H9 (cell line): ENCODE results near the gene NEK4. TPM values are rescaled to one million over a fixed set of nuclear protein-coding genes. Genes with fewer than 3 reads are reported as not detected.

Experiments used
- DNase-seq: peaks from one replicate; pipeline ENCODE4 v3.0.0-alpha.2; 2017
- H2AFZ ChIP-seq: one replicate; pipeline ENCODE4 v1.6.1; 2013; ENCODE audit warnings: mild to moderate bottlenecking, low read length, control low read depth, moderate library complexity
- H2AK5ac ChIP-seq: 2 replicates; pipeline ENCODE4 v1.6.1; 2013; ENCODE audit warnings: low read length, control low read depth, mixed read lengths; ENCODE audit not compliant: insufficient read length
- H2BK120ac ChIP-seq: one replicate; pipeline ENCODE4 v1.6.1; 2013; ENCODE audit warnings: low read depth, mild to moderate bottlenecking, low read length, control low read depth, inconsistent platforms; ENCODE audit not compliant: poor library complexity, severe bottlenecking
- H2BK12ac ChIP-seq: 2 replicates; pipeline ENCODE4 v1.6.1; 2013; ENCODE audit warnings: low read length, control low read depth, mixed read lengths, low read depth; ENCODE audit not compliant: insufficient read length
- H2BK15ac ChIP-seq: 2 replicates; pipeline ENCODE4 v1.6.1; 2013; ENCODE audit warnings: low read depth, low read length, control low read depth
- H2BK20ac ChIP-seq: one replicate; pipeline ENCODE4 v1.6.1; 2013; ENCODE audit warnings: low read depth, mild to moderate bottlenecking, low read length, control low read depth, inconsistent platforms; ENCODE audit not compliant: poor library complexity, severe bottlenecking
- H2BK5ac ChIP-seq: 2 replicates; pipeline ENCODE4 v1.6.1; 2013; ENCODE audit warnings: low read length, control low read depth, mixed read lengths; ENCODE audit not compliant: insufficient read length
- H3K14ac ChIP-seq: 2 replicates; pipeline ENCODE4 v1.6.1; 2013; ENCODE audit warnings: low read length, control low read depth; ENCODE audit not compliant: insufficient read depth
- H3K18ac ChIP-seq: 2 replicates; pipeline ENCODE4 v1.6.1; 2013; ENCODE audit warnings: low read depth, mild to moderate bottlenecking, mixed read lengths, low read length, control low read depth; ENCODE audit not compliant: insufficient read length
- H3K23ac ChIP-seq: 2 replicates; pipeline ENCODE4 v1.6.1; 2013; ENCODE audit warnings: low read length, control low read depth, mixed read lengths, low read depth; ENCODE audit not compliant: insufficient read length
- H3K23me2 ChIP-seq: 2 replicates; pipeline ENCODE4 v1.6.1; 2013; ENCODE audit warnings: low read depth, mild to moderate bottlenecking, mixed read lengths, low read length, control low read depth; ENCODE audit not compliant: insufficient read length, poor library complexity, severe bottlenecking
- H3K27ac ChIP-seq: 2 replicates; pipeline ENCODE4 v1.5.1; 2013; ENCODE audit warnings: low read length, control low read depth, mixed read lengths, low read depth; ENCODE audit not compliant: insufficient read length
- H3K27me3 ChIP-seq: 2 replicates; pipeline ENCODE4 v1.6.1; 2013; ENCODE audit warnings: low read length, control low read depth, inconsistent platforms; ENCODE audit not compliant: insufficient read depth
- H3K4ac ChIP-seq: 2 replicates; pipeline ENCODE4 v1.6.1; 2013; ENCODE audit warnings: low read depth, mild to moderate bottlenecking, control low read depth, inconsistent platforms, low read length, moderate library complexity
- H3K4me1 ChIP-seq: 2 replicates; pipeline ENCODE4 v1.6.1; 2013; ENCODE audit warnings: low read length, control low read depth, inconsistent platforms; ENCODE audit not compliant: insufficient read depth
- H3K4me2 ChIP-seq: 2 replicates; pipeline ENCODE4 v1.6.1; 2013; ENCODE audit warnings: low read length, control low read depth, mixed read lengths; ENCODE audit not compliant: insufficient read length, insufficient read depth
- H3K56ac ChIP-seq: 2 replicates; pipeline ENCODE4 v1.6.1; 2013; ENCODE audit warnings: low read depth, mild to moderate bottlenecking, mixed read lengths, low read length, control low read depth; ENCODE audit not compliant: insufficient read length
- H3K79me1 ChIP-seq: 2 replicates; pipeline ENCODE4 v1.6.1; 2013; ENCODE audit warnings: low read depth, mild to moderate bottlenecking, moderate library complexity, low read length, control low read depth, inconsistent platforms; ENCODE audit not compliant: insufficient read depth, poor library complexity, severe bottlenecking
- H3K79me2 ChIP-seq: 2 replicates; pipeline ENCODE4 v1.6.1; 2013; ENCODE audit warnings: low read length, control low read depth, inconsistent platforms; ENCODE audit not compliant: insufficient read depth
- H3K9ac ChIP-seq: 2 replicates; pipeline ENCODE4 v1.6.1; 2013; ENCODE audit warnings: low read length, control low read depth, mixed read lengths; ENCODE audit not compliant: insufficient read length; ENCODE audit errors: extremely low read depth
- H3K9me3 ChIP-seq: one replicate; pipeline ENCODE4 v1.6.1; 2013; ENCODE audit warnings: low read depth, low read length, inconsistent platforms; ENCODE audit not compliant: control insufficient read depth
- H3T11ph ChIP-seq: one replicate; pipeline ENCODE4 v1.6.1; 2013; ENCODE audit warnings: mild to moderate bottlenecking, low read length, control low read depth, inconsistent platforms
- H4K20me1 ChIP-seq: one replicate; pipeline ENCODE4 v1.6.1; 2013; ENCODE audit not compliant: control insufficient read depth, insufficient read length, insufficient read depth
- H4K5ac ChIP-seq: 2 replicates; pipeline ENCODE4 v1.6.1; 2013; ENCODE audit warnings: low read depth, mild to moderate bottlenecking, mixed read lengths, low read length, control low read depth; ENCODE audit not compliant: insufficient read length
- H4K8ac ChIP-seq: replicated peaks from 2 replicates; pipeline ENCODE4 v1.6.1; 2013; ENCODE audit warnings: low read length, control low read depth, mixed read lengths, low read depth; ENCODE audit not compliant: insufficient read length
- H4K91ac ChIP-seq: 2 replicates; pipeline ENCODE4 v1.6.1; 2013; ENCODE audit warnings: low read depth, mild to moderate bottlenecking, moderate library complexity, mixed read lengths, low read length, control low read depth; ENCODE audit not compliant: insufficient read length
- H3K27ac Mint-ChIP-seq, 3 experiments: 2 replicates in 2 of 3; 3 replicates in 1 of 3; pipeline ENCODE4 v1.8.0; 2020 to 2021; ENCODE audit warnings: mixed read lengths in 3 of 3, mild to moderate bottlenecking in 1 of 3, moderate library complexity in 1 of 3
- H3K27me3 Mint-ChIP-seq: 2 replicates; pipeline ENCODE4 v1.8.0; 2021; ENCODE audit warnings: low read depth, mild to moderate bottlenecking, moderate library complexity, mixed read lengths
- H3K36me3 Mint-ChIP-seq, 3 experiments: 2 replicates in 2 of 3; 3 replicates in 1 of 3; pipeline ENCODE4 v1.8.0; 2020 to 2021; ENCODE audit warnings: low read depth in 3 of 3, mixed read lengths in 3 of 3; ENCODE audit not compliant: insufficient read depth in 1 of 3
- H3K4me1 Mint-ChIP-seq, 2 experiments: 2 replicates each; pipeline ENCODE4 v1.8.0; 2020; ENCODE audit warnings: mixed read lengths in 2 of 2
- H3K4me3 Mint-ChIP-seq, 2 experiments: 2 replicates in 1 of 2; 3 replicates in 1 of 2; pipeline ENCODE4 v1.8.0; 2020 to 2021; ENCODE audit warnings: mild to moderate bottlenecking in 2 of 2, mixed read lengths in 2 of 2, moderate library complexity in 1 of 2
- H3K9me3 Mint-ChIP-seq, 2 experiments: 2 replicates in 1 of 2; 3 replicates in 1 of 2; pipeline ENCODE4 v1.8.0; 2020; ENCODE audit warnings: mild to moderate bottlenecking in 2 of 2, mixed read lengths in 2 of 2, moderate library complexity in 1 of 2
- WGBS: extraction: QIAGEN DNeasy Blood & Tissue Kit; methylation state at CpG from one replicate; pipeline ENCODE4 v1.1.7; 2013; ENCODE audit warnings: missing lambda C conversion rate, low lambda C conversion rate, mixed read lengths; ENCODE audit not compliant: insufficient read length; ENCODE audit errors: extremely low coverage; 5-methylcytosine and 5-hydroxymethylcytosine counted together
- total RNA-seq: library from RNA; stranded (reverse); gene quantifications from 2 replicates; pipeline ENCODE4 v1.2.1, GENCODE V29; 2021
- TF ChIP-seq, protein P1 (sequence below): fragments of 200-600 bp; sonication (generic); conservative IDR thresholded peaks from 3 replicates; pipeline ENCODE4 v1.8.0; 2021; ENCODE audit warnings: antibody characterized with exemption, mild to moderate bottlenecking

The NEK4 gene
- total RNA-seq, 1 experiment from 2014 or later = 36.0 TPM

DNA sequence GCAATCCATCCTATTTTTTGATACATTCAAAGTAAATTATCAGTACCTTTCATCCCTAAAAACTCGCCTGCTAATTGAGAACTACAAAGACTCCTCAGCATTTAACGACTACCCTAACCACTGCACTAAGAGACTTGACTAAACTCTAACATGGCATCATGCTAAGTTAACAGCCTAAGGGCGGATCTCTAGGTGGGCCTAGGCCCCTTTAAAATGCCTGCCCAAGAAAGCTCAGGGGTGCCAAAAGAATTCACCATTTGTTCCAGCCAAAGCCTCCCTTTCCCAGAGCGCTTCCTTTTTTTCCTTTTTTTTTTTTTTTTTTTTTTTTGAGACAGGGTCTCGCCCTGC lies 568 bp upstream of the NEK4 start:
- H3K18ac ChIP-seq = no peak overlapping the region
- peak overlapping the region; percentile 87 for H3K9ac ChIP-seq
- no peak overlapping the region for H3K56ac ChIP-seq
- H2BK12ac ChIP-seq = no peak overlapping the region
- no peak overlapping the region for H2AFZ ChIP-seq
- peaks cover 0 to 18% (median 14%) of the 10 kb centered on the region in 3 experiments; a peak in 6 of 7 replicates for H3K36me3 Mint-ChIP-seq
- no peaks in the 10 kb centered on the region; the same call in 1 of the 2 replicates for H3K79me2 ChIP-seq
- peak overlapping the region; percentile 77 to 99 (median 98) for H3K27ac Mint-ChIP-seq
- no CpG with 5 or more reads among the region's 5 CpGs for WGBS
- no peak overlapping the region for H2BK15ac ChIP-seq
- no peaks in the 10 kb centered on the region for H3K9me3 Mint-ChIP-seq
- no peak overlapping the region for H3K14ac ChIP-seq
- H2BK20ac ChIP-seq = no peak overlapping the region
- no peaks in the 10 kb centered on the region for H3K79me1 ChIP-seq
- peak overlapping the region; percentile 82 to 92 for H3K4me3 Mint-ChIP-seq
- H2BK5ac ChIP-seq = no peak overlapping the region
- H4K8ac ChIP-seq = no peak overlapping the region
- no peak overlapping the region for H2BK120ac ChIP-seq
- TF ChIP-seq, protein P1, sequence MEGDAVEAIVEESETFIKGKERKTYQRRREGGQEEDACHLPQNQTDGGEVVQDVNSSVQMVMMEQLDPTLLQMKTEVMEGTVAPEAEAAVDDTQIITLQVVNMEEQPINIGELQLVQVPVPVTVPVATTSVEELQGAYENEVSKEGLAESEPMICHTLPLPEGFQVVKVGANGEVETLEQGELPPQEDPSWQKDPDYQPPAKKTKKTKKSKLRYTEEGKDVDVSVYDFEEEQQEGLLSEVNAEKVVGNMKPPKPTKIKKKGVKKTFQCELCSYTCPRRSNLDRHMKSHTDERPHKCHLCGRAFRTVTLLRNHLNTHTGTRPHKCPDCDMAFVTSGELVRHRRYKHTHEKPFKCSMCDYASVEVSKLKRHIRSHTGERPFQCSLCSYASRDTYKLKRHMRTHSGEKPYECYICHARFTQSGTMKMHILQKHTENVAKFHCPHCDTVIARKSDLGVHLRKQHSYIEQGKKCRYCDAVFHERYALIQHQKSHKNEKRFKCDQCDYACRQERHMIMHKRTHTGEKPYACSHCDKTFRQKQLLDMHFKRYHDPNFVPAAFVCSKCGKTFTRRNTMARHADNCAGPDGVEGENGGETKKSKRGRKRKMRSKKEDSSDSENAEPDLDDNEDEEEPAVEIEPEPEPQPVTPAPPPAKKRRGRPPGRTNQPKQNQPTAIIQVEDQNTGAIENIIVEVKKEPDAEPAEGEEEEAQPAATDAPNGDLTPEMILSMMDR = no peak
- H3K27me3 ChIP-seq = no peaks in the 10 kb centered on the region
- peaks cover 9% of the 10 kb centered on the region; the same call in 1 of the 2 replicates for H3K27me3 Mint-ChIP-seq
- no peaks in the 10 kb centered on the region for H4K20me1 ChIP-seq
- H3K4me1 Mint-ChIP-seq = peaks cover 9 to 16% of the 10 kb centered on the region in 2 experiments
- H4K5ac ChIP-seq = peak overlapping the region; percentile 58
- H4K91ac ChIP-seq = no peak overlapping the region
- DNase-seq = no peak
- no peak overlapping the region for H3K23ac ChIP-seq
- H3K4me1 ChIP-seq = no peaks in the 10 kb centered on the region
- H3T11ph ChIP-seq = no peak overlapping the region
- H3K4ac ChIP-seq = no peak overlapping the region
- peak overlapping the region; percentile 0 for H3K27ac ChIP-seq
- H3K9me3 ChIP-seq = no peaks in the 10 kb centered on the region
- peak overlapping the region; percentile 71 for H3K4me2 ChIP-seq
- no peak overlapping the region for H2AK5ac ChIP-seq
- H3K23me2 ChIP-seq = peaks cover 6% of the 10 kb centered on the region
